ENCODE measurements around the gene PARN. TPM values are rescaled to one million over a fixed set of nuclear protein-coding genes. Genes with fewer than 3 reads are reported as not detected.
"Not testable (repeated sequence)": the region's sequence is repeated elsewhere in the genome, so short reads cannot be mapped to it uniquely, and the experiment has no call there.

PARN gene
- total RNA-seq, 4 donors from 2014 or later, result 34.1 to 50.0 (median 40.3) TPM

DNA sequence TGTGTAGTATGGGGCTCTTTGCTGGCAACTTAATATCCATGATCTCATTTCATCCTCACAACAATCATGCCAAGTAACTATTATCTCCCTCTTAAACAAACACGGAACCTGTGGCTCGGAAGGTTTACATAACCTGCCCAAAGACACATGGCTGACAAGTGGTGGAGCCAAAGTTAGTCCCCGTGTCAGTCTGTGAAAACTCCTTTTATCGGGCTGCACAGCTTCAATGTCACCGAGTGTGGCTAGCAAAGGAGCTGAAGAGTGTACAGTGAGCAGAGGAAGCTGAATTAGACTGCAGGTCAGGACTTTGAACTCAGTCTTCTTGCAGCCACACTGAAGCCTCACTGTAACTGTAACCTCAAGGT, 80.3 kb downstream of the PARN start:
- DNase-seq, result no peak
- Histone ChIP-seq H3K4me3 (no peak overlapping the region), H3K36me3 (no peaks in the 10 kb centered on the region), H3K27me3 (no peaks in the 10 kb centered on the region), H3K9me3 (no peaks in the 10 kb centered on the region), H3K27ac (no peak overlapping the region), H3K4me1 (no peaks in the 10 kb centered on the region)
- intact Hi-C loops (cut with DNase I; ENCODE audit: low total_unique reads), result no loop called here
- no peak for TF ChIP-seq POLR2A (IDR thresholded peaks at IDR 0.05)
- no peak for TF ChIP-seq CTCF (IDR thresholded peaks at IDR 0.05)

DNA sequence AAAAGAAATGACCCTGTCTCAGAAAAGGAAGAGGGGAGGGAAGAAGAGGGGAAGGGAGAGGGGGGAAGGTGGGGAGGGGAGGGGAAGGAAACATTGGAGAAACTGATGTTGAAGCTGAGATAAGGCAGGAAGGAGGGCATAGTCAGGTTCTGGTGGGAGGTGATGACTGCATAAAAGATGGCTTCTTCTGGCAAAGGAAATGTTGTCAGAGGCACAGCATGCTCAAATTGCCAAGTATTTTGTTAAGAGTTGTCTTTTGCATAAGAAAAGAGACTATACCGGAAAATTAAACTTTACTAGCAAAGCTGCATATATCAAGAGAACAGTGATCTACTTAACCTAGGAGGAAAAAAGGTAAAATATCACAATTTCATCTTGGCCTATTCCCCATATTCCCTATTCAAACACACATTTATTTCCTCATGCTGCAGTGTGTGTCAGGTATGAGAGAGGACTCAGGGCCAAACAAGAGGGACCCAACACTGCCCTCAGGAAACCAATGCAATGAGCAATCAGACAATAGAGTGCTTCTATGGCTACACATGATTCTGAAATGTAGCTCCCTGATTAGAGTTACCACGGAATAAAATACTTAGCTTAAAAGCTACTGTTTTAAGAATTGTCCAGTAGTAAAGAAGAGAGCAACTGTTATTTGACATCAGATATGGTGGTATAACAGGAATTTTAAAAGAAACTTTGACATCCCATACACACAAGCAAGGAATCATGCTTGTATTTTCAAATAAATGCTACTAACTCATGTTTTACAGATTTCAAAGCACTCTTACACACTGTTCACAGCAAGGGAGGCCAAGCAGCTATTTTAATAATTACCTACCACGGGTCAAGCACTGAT, 80.9 kb downstream of the PARN start:
- Histone ChIP-seq H3K9me3 (no peaks in the 10 kb centered on the region), H3K36me3 (no peaks in the 10 kb centered on the region), H3K4me1 (no peaks in the 10 kb centered on the region), H3K27me3 (no peaks in the 10 kb centered on the region), H3K27ac (no peak overlapping the region), H3K4me3 (no peak overlapping the region)
- TF ChIP-seq CTCF (IDR thresholded peaks at IDR 0.05), result no peak
- no peak for TF ChIP-seq POLR2A (IDR thresholded peaks at IDR 0.05)
- intact Hi-C loops (cut with DNase I; ENCODE audit: low total_unique reads), result no loop called here
- DNase-seq, result no peak

DNA sequence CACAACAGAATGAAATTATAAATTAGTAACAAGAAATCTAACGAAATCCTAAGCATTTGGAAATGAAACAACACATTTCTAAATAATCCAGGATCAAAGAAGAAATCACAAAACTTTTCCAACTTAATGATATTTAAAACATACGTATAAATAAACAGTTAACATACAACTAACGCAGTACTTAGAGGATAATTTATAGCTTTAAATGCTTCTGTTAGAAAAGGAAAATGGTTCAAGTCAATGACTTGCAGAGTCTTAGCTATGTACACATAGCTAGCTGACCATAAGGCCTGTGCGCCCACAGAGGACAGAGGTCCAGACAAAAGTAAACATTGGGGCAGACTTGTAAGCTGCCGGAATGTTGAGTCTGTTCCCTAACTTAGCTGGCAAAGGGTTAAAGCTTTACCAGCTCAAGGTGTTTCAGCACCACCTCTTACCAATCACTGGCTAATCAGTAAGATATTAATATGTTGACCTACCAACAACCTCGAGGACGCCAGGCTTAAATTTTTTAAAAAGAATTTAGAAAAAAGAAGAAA, 84.6 kb downstream of the PARN start:
- TF ChIP-seq CTCF (IDR thresholded peaks at IDR 0.05) (no peak), POLR2A (IDR thresholded peaks at IDR 0.05) (no peak)
- Histone ChIP-seq H3K9me3 (peaks cover 0 to 8% of the 10 kb centered on the region in 2 donors), H3K36me3 (no peaks in the 10 kb centered on the region), H3K4me3 (no peak overlapping the region), H3K4me1 (no peaks in the 10 kb centered on the region), H3K27me3 (no peaks in the 10 kb centered on the region), H3K27ac (no peak overlapping the region)
- intact Hi-C loops (cut with DNase I; ENCODE audit: low total_unique reads), result no loop called here
- no peak for DNase-seq

DNA sequence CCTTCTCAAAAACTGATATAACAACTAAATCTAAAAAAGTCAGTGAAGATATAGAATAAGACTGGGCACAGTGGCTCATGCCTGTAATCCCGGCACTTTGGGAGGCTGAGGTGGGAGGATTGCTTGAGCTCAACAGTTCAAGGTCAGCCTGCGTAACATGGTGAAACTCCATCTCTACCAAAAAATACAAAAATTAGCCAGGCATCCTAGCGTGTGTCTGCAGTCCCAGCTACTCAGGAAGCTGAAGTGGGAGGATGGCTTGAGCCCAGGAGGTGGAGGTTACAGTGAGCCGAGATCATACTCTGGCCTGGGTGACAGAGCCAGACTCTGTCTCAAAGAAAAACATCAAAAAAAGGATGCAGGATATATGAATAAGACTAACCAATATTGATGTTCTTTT, 85.2 kb downstream of the PARN start:
- H3K9me3 ChIP-seq; DNase-seq; intact Hi-C loops (cut with DNase I; ENCODE audit: low total_unique reads); H3K4me3 ChIP-seq; H3K27ac ChIP-seq; H3K4me1 ChIP-seq; H3K27me3 ChIP-seq; H3K36me3 ChIP-seq: not testable (repeated sequence)

- H3K27ac ChIP-seq, result no peak overlapping the region
Observed at GRCh38 chr16:14539631-14540030, 90.4 kb downstream of the PARN start.

More at GRCh38 chr16:14539631-14540030, 90.4 kb downstream of the PARN start:
- H3K36me3 ChIP-seq, result no peaks in the 10 kb centered on the region
- DNase-seq, result no peak
- H3K4me3 ChIP-seq, result no peak overlapping the region
- H3K4me1 ChIP-seq, result no peaks in the 10 kb centered on the region
- intact Hi-C loops (cut with DNase I; ENCODE audit: low total_unique reads), result no loop called here
- H3K27me3 ChIP-seq, result no peaks in the 10 kb centered on the region
- peaks cover 0 to 8% of the 10 kb centered on the region in 2 donors for H3K9me3 ChIP-seq
- no peak for TF ChIP-seq CTCF (IDR thresholded peaks at IDR 0.05)
- TF ChIP-seq POLR2A (IDR thresholded peaks at IDR 0.05), result no peak
